ENCODE data around the gene PARD3. TPM values are rescaled to one million over a fixed set of nuclear protein-coding genes. Genes with fewer than 3 reads are reported as not detected.

Gene PARD3
- polyA plus RNA-seq, 1 donor from 2014 or later, result 12.4 TPM

DNA sequence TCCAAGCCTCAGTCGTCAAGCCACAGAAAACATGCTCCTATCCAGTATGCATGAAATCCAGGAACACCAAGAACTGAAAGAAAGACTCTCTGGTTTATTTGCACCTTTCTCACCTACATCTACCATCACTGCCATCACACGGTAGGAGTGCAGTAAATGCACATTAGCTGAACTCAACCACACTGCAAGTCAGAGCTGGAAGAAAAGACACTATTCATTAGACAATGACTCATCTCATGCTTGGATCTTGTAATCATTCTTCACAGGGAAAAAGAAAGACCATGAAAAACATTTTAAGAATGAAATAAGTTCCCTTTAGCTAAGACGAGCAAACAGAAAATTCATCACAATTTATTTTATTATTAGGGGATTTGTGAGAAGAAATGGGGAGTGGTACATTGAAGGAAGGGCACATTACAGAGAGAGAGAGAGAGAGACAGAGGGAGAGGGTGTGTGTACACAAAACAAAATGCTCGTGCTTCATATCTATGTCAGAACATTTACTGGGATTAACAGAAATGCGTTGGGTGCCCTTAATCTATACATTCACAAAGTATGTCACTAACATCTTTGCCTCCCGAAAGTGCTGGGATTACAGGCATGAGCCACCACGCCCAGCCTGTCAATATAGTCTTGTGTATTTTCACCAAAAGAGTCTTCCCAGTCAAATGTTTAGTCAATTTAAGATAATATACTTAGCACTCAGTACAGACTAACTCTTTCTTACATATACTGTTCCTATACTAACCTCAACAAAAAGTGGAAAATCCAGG lies 324.9 kb downstream of the PARD3 start:
- no peak overlapping the region for H3K9ac ChIP-seq (ENCODE audit: low read length)
- no peaks in the 10 kb centered on the region for H4K20me1 ChIP-seq (ENCODE audit: insufficient read depth)
- no peaks in the 10 kb centered on the region for H3K9me2 ChIP-seq (ENCODE audit: insufficient read depth, low read length)
- no peak overlapping the region for H2AFZ ChIP-seq (ENCODE audit: low read depth, low read length)
- H3K36me3 ChIP-seq (ENCODE audit: insufficient read depth, low read length), result no peaks in the 10 kb centered on the region
- TF ChIP-seq POLR2AphosphoS5 (IDR thresholded peaks at IDR 0.05), result peak; percentile 62
- TF ChIP-seq, protein P1, sequence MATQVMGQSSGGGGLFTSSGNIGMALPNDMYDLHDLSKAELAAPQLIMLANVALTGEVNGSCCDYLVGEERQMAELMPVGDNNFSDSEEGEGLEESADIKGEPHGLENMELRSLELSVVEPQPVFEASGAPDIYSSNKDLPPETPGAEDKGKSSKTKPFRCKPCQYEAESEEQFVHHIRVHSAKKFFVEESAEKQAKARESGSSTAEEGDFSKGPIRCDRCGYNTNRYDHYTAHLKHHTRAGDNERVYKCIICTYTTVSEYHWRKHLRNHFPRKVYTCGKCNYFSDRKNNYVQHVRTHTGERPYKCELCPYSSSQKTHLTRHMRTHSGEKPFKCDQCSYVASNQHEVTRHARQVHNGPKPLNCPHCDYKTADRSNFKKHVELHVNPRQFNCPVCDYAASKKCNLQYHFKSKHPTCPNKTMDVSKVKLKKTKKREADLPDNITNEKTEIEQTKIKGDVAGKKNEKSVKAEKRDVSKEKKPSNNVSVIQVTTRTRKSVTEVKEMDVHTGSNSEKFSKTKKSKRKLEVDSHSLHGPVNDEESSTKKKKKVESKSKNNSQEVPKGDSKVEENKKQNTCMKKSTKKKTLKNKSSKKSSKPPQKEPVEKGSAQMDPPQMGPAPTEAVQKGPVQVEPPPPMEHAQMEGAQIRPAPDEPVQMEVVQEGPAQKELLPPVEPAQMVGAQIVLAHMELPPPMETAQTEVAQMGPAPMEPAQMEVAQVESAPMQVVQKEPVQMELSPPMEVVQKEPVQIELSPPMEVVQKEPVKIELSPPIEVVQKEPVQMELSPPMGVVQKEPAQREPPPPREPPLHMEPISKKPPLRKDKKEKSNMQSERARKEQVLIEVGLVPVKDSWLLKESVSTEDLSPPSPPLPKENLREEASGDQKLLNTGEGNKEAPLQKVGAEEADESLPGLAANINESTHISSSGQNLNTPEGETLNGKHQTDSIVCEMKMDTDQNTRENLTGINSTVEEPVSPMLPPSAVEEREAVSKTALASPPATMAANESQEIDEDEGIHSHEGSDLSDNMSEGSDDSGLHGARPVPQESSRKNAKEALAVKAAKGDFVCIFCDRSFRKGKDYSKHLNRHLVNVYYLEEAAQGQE (IDR thresholded peaks at IDR 0.05; ENCODE audit: borderline replicate concordance), result no peak
- H3K9me3 ChIP-seq (ENCODE audit: low read length), result no peaks in the 10 kb centered on the region
- H3K4me3 ChIP-seq (ENCODE audit: low read length), result no peak overlapping the region
- H3K27me3 ChIP-seq (ENCODE audit: insufficient read depth, low read depth, low read length), result no peaks in the 10 kb centered on the region
- no peaks in the 10 kb centered on the region for H3K79me2 ChIP-seq (replicated peaks; ENCODE audit: insufficient read depth, low read length)
- no peaks in the 10 kb centered on the region for H3F3A ChIP-seq (ENCODE audit: insufficient read depth, low read length, poor library complexity, severe bottlenecking)
- peak overlapping the region; percentile 18 for H3K27ac ChIP-seq (ENCODE audit: low read length)
- H3K4me2 ChIP-seq (ENCODE audit: low read length), result no peak overlapping the region

DNA sequence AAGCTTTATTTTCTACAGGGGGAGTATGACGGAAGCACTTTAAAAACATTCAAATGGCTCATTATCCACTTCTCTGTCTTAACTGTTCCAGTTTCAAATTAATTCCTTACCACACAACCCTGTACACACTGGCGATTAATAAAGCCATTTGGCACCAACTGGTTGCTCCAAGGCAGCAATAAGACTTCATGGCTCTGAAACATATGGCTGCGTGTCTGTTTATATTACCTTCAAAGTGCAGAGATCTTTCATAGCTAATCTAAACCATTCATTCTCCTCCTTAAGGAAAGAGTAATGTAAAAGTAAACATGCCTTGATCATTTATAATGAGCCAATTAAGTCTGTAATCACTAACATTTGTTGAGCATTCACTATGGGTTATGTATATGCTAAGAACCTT lies 325.7 kb downstream of the PARD3 start:
- H3F3A ChIP-seq (ENCODE audit: insufficient read depth, low read length, poor library complexity, severe bottlenecking), result no peaks in the 10 kb centered on the region

More for the DNA sequence above, 325.7 kb downstream of the PARD3 start:
- H3K36me3 ChIP-seq (ENCODE audit: insufficient read depth, low read length), result no peaks in the 10 kb centered on the region
- no peak overlapping the region for H2AFZ ChIP-seq (ENCODE audit: low read depth, low read length)
- H3K27me3 ChIP-seq (ENCODE audit: insufficient read depth, low read depth, low read length), result no peaks in the 10 kb centered on the region
- TF ChIP-seq, protein P1 (IDR thresholded peaks at IDR 0.05; ENCODE audit: borderline replicate concordance), result no peak
- TF ChIP-seq POLR2AphosphoS5 (IDR thresholded peaks at IDR 0.05), result no peak
- no peak for TF ChIP-seq MXI1 (conservative IDR thresholded peaks at IDR 0.05; ENCODE audit: poor library complexity, severe bottlenecking)
- no peak for TF ChIP-seq EZH2 (IDR thresholded peaks at IDR 0.05; ENCODE audit: borderline replicate concordance, insufficient read depth, low read length, poor library complexity, severe bottlenecking)
- no peak for TF ChIP-seq SMC3 (conservative IDR thresholded peaks at IDR 0.05; ENCODE audit: poor library complexity)
- TF ChIP-seq EP300 (conservative IDR thresholded peaks at IDR 0.05; ENCODE audit: poor library complexity, severe bottlenecking), result no peak
- TF ChIP-seq TAF1 (IDR thresholded peaks at IDR 0.05; ENCODE audit: low read depth), result no peak
- TF ChIP-seq, protein P2, sequence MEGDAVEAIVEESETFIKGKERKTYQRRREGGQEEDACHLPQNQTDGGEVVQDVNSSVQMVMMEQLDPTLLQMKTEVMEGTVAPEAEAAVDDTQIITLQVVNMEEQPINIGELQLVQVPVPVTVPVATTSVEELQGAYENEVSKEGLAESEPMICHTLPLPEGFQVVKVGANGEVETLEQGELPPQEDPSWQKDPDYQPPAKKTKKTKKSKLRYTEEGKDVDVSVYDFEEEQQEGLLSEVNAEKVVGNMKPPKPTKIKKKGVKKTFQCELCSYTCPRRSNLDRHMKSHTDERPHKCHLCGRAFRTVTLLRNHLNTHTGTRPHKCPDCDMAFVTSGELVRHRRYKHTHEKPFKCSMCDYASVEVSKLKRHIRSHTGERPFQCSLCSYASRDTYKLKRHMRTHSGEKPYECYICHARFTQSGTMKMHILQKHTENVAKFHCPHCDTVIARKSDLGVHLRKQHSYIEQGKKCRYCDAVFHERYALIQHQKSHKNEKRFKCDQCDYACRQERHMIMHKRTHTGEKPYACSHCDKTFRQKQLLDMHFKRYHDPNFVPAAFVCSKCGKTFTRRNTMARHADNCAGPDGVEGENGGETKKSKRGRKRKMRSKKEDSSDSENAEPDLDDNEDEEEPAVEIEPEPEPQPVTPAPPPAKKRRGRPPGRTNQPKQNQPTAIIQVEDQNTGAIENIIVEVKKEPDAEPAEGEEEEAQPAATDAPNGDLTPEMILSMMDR (IDR thresholded peaks at IDR 0.05; ENCODE audit: poor library complexity, severe bottlenecking), result no peak
- no peak for TF ChIP-seq RAD21 (conservative IDR thresholded peaks at IDR 0.05)
- no peaks in the 10 kb centered on the region for H4K20me1 ChIP-seq (ENCODE audit: insufficient read depth)
- H3K4me2 ChIP-seq (ENCODE audit: low read length), result no peak overlapping the region
- no peak overlapping the region for H3K9ac ChIP-seq (ENCODE audit: low read length)
- H3K9me3 ChIP-seq (ENCODE audit: low read length), result no peaks in the 10 kb centered on the region
- H3K79me2 ChIP-seq (replicated peaks; ENCODE audit: insufficient read depth, low read length), result no peaks in the 10 kb centered on the region
- H3K4me3 ChIP-seq (ENCODE audit: low read length), result no peak overlapping the region
- no peaks in the 10 kb centered on the region for H3K9me2 ChIP-seq (ENCODE audit: insufficient read depth, low read length)
- H3K27ac ChIP-seq (ENCODE audit: low read length), result peak overlapping the region; percentile 18
